ENCODE data around the gene KNTC1.
"Not testable (repeated sequence)": the region's sequence is repeated elsewhere in the genome, so short reads cannot be mapped to it uniquely, and the experiment has no call there.

The KNTC1 gene

DNA sequence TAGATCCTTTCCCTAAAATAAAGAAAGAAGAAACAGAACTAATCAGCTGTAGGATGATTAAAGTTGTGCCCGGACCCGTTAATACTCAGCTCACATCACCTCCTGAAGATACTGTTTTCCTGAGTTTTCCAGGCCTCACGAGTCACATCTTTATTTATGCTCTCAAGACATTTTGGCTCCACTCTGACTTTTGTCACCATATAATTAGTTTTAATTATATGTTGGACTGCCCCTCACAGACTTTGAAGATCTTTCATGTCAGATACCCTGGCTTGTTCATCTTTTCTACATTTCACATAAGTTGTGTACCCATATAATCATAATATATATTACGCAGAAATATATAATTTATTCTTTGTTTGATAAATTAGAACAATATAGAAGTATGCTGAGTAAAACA is 88.7 kb downstream of the KNTC1 start:
- TF ChIP-seq, protein P1, sequence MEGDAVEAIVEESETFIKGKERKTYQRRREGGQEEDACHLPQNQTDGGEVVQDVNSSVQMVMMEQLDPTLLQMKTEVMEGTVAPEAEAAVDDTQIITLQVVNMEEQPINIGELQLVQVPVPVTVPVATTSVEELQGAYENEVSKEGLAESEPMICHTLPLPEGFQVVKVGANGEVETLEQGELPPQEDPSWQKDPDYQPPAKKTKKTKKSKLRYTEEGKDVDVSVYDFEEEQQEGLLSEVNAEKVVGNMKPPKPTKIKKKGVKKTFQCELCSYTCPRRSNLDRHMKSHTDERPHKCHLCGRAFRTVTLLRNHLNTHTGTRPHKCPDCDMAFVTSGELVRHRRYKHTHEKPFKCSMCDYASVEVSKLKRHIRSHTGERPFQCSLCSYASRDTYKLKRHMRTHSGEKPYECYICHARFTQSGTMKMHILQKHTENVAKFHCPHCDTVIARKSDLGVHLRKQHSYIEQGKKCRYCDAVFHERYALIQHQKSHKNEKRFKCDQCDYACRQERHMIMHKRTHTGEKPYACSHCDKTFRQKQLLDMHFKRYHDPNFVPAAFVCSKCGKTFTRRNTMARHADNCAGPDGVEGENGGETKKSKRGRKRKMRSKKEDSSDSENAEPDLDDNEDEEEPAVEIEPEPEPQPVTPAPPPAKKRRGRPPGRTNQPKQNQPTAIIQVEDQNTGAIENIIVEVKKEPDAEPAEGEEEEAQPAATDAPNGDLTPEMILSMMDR (conservative IDR thresholded peaks at IDR 0.05; ENCODE audit: low read depth, low read length), result no peak
- H3K4me3 ChIP-seq (ENCODE audit: low read depth, low read length), result no peak overlapping the region
- DNase-seq (ENCODE audit: low read depth), result no peak

DNA sequence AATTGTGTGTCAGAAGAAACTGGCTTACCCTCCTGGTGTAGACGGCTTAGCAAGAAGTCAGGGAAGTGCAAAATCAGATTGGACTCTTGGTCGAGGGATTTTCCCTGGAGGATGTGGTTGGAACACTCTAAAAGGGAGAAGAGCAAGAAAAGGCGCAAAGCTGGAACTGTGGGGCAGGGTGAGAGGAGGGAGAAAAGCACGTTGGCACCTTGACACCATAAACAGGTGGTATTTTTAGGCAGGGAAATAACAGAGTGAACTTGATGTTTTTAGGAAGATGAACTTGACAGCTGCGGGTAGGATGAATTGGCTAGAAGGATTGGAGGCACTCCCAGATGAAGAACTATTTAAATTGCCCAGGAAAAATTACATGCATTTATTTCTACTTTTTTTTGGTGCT is 108.4 kb downstream of the KNTC1 start:
- no peak overlapping the region for H3K4me3 ChIP-seq (ENCODE audit: low read depth, low read length)
- DNase-seq (ENCODE audit: low read depth), result no peak
- TF ChIP-seq, protein P1 (conservative IDR thresholded peaks at IDR 0.05; ENCODE audit: low read depth, low read length), result no peak

DNA sequence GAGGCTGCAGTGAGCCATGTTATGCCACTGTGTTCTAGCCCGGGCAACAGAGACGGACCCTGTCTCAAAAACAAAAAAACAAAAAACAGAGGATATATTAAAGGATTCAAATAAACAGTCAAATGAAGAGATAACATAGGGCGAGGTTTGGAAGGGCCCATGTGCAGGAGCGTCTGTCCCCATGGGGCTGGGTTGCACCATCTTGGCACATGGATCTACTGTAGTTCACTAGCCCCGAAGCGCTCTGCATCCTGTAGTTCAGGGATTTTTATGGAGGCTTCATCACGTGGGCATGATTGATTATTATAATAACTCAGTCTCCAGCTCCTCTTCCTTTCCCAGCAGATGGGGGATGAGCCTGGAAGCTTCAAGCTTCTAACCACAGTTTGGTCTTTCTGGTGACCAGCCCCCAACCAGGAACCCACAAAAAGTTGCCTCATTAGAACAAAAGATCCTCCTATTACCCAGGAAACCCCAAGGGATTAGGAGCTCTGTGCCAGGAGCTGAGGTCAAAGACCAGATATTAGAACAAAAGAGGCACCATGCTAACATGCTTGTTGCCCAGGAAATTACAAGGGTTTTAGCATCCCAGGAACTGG is 116.3 kb downstream of the KNTC1 start:
- TF ChIP-seq, protein P1 (conservative IDR thresholded peaks at IDR 0.05; ENCODE audit: low read depth, low read length), result no peak
- no peak overlapping the region for H3K4me3 ChIP-seq (ENCODE audit: low read depth, low read length)
- DNase-seq (ENCODE audit: low read depth), result no peak

DNA sequence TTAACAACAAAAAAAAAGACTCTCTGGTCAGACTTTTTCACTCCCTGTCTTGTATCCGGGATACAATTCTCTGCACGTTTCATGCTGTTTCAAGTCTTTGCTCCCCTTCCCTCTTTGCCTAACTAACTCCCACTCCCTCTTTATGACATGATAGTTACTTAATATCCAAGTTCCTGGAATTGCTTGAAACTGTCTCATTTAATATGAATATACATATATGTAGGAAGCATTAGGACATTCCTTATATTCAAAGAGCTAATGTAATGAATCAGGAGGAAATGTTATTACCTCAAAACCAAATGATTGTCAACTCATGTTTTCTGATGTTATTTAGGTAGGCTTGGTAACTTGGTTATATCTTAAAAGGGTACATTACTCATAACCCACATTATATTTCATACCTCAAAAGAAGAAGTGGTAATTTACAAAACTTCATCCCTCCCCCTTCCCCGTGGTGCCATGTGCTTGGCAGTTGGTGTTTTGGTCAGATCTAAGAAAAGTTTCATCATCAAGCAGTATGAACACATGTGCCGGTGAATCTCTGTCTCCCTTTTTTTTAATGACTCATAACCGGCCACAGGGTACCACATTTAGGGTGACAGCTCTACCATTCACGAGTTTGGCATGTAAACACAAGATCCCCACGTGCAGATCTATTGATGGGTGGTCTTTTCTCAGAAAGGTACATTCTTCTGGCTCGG is 119.6 kb downstream of the KNTC1 start:
- no peak overlapping the region for H3K4me3 ChIP-seq (ENCODE audit: low read depth, low read length)
- peak; percentile 90 for DNase-seq (ENCODE audit: low read depth)

DNA sequence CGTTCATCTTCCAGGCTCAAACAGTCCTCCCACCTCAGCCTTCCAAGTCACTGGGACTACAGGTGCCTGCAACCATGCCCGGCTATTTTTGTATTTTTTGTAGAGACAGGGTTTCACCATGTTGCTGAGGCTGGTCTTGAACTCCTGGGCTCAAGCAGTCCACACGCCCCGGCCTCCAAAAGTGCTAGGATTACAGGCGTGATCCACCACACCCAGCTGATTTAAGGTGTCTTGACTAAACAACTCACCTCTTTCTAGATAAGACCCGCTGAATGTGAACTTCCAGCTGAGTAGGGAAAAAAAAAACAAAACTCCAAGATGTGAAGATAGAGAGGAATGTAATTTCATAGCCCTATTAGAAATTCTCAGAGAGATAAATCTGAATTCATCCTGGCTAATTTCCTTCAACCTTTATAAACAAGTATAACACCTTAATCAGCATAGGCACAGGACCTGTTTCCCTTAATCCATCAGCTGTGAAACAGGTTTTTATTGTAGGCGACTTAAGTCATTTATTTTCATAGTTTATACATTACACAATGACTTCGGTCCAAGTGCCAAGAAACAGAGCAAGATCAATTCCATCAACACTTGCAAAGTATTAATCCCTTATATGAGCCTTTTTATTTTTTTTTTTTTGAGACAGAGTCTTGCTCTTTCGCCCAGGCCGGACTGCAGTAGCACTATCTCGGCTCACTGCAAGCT is 124.6 kb downstream of the KNTC1 start:
- TF ChIP-seq, protein P1 (conservative IDR thresholded peaks at IDR 0.05; ENCODE audit: low read depth, low read length), result no peak
- no peak overlapping the region for H3K4me3 ChIP-seq (ENCODE audit: low read depth, low read length)
- no peak for DNase-seq (ENCODE audit: low read depth)

More for the DNA sequence above, 119.6 kb downstream of the KNTC1 start:
- TF ChIP-seq, protein P1 (conservative IDR thresholded peaks at IDR 0.05; ENCODE audit: low read depth, low read length), result no peak

DNA sequence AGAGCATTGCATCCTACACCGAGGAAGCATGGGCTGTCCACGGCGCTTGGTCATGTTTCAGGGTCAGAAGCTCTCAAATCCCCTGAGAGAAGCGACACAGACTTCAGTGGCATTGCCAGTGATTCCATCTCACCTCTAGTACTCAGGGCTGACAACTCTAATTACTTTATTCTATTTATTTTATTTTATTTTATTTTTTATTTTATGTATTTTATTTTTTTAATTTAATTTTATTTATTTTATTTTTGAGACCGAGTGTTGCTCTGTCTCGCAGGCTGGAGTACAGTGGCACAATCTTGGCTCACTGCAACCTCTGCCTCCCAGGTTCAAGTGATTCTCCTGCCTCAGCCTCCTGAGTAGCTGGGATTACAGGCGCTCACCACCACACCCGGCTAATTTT is 126.2 kb downstream of the KNTC1 start:
- DNase-seq (ENCODE audit: low read depth); H3K4me3 ChIP-seq (ENCODE audit: low read depth, low read length): not testable (repeated sequence)

DNA sequence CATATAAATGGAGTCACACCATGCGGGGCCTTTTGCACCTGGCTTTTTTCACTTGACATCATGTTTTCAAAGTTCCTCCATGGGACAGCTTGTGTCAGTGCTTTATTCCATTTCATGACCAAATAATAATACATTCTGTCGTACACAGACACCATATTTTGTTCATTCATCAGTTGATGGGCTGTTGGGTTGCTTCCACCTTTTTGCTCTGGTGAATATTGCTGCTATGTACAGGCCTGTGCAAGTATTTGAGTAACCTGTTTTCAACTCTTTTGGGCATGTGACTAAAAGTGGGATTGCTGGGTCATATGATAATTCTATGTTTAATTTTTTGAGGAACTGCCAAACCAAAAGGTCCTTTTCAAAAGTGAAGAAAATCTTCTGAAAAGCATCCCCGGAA is 129.2 kb downstream of the KNTC1 start:
- no peak for DNase-seq (ENCODE audit: low read depth)
- TF ChIP-seq, protein P1 (conservative IDR thresholded peaks at IDR 0.05; ENCODE audit: low read depth, low read length), result no peak
- H3K4me3 ChIP-seq (ENCODE audit: low read depth, low read length), result no peak overlapping the region
